ENCODE measurements around the gene PAGR1.

The PAGR1 gene

GRCh38 chr16:29794231-29794710 is 21.7 kb upstream of the PAGR1 start:
- TF ChIP-seq, protein P1, sequence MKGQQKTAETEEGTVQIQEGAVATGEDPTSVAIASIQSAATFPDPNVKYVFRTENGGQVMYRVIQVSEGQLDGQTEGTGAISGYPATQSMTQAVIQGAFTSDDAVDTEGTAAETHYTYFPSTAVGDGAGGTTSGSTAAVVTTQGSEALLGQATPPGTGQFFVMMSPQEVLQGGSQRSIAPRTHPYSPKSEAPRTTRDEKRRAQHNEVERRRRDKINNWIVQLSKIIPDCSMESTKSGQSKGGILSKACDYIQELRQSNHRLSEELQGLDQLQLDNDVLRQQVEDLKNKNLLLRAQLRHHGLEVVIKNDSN (IDR thresholded peaks at IDR 0.05) = no peak
- TF ChIP-seq TEAD4 (IDR thresholded peaks at IDR 0.05) = no peak
- no peak for TF ChIP-seq YY1 (IDR thresholded peaks at IDR 0.05; ENCODE audit: low read depth)
- no peak for TF ChIP-seq CREB1 (IDR thresholded peaks at IDR 0.05; ENCODE audit: low read depth)
- TF ChIP-seq, protein P2, sequence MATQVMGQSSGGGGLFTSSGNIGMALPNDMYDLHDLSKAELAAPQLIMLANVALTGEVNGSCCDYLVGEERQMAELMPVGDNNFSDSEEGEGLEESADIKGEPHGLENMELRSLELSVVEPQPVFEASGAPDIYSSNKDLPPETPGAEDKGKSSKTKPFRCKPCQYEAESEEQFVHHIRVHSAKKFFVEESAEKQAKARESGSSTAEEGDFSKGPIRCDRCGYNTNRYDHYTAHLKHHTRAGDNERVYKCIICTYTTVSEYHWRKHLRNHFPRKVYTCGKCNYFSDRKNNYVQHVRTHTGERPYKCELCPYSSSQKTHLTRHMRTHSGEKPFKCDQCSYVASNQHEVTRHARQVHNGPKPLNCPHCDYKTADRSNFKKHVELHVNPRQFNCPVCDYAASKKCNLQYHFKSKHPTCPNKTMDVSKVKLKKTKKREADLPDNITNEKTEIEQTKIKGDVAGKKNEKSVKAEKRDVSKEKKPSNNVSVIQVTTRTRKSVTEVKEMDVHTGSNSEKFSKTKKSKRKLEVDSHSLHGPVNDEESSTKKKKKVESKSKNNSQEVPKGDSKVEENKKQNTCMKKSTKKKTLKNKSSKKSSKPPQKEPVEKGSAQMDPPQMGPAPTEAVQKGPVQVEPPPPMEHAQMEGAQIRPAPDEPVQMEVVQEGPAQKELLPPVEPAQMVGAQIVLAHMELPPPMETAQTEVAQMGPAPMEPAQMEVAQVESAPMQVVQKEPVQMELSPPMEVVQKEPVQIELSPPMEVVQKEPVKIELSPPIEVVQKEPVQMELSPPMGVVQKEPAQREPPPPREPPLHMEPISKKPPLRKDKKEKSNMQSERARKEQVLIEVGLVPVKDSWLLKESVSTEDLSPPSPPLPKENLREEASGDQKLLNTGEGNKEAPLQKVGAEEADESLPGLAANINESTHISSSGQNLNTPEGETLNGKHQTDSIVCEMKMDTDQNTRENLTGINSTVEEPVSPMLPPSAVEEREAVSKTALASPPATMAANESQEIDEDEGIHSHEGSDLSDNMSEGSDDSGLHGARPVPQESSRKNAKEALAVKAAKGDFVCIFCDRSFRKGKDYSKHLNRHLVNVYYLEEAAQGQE (IDR thresholded peaks at IDR 0.05; ENCODE audit: low read depth) = no peak
- TF ChIP-seq TAF1 (IDR thresholded peaks at IDR 0.05; ENCODE audit: low read depth) = no peak
- TF ChIP-seq EP300 (IDR thresholded peaks at IDR 0.05; ENCODE audit: borderline replicate concordance) = no peak
- no peak for TF ChIP-seq CEBPB (IDR thresholded peaks at IDR 0.05)
- no peak for TF ChIP-seq FOXM1 (IDR thresholded peaks at IDR 0.05; ENCODE audit: borderline replicate concordance, low read depth)
- TF ChIP-seq TCF12 (IDR thresholded peaks at IDR 0.05; ENCODE audit: low read depth) = no peak
- TF ChIP-seq, protein P3, sequence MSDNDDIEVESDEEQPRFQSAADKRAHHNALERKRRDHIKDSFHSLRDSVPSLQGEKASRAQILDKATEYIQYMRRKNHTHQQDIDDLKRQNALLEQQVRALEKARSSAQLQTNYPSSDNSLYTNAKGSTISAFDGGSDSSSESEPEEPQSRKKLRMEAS (IDR thresholded peaks at IDR 0.05) = no peak
- no peak for TF ChIP-seq RAD21 (IDR thresholded peaks at IDR 0.05; ENCODE audit: low read depth)
- TF ChIP-seq ZBTB7A (IDR thresholded peaks at IDR 0.05; ENCODE audit: low read depth) = no peak
- no peak for TF ChIP-seq EGR1 (IDR thresholded peaks at IDR 0.05)
- TF ChIP-seq NFIC (IDR thresholded peaks at IDR 0.05) = no peak

DNA sequence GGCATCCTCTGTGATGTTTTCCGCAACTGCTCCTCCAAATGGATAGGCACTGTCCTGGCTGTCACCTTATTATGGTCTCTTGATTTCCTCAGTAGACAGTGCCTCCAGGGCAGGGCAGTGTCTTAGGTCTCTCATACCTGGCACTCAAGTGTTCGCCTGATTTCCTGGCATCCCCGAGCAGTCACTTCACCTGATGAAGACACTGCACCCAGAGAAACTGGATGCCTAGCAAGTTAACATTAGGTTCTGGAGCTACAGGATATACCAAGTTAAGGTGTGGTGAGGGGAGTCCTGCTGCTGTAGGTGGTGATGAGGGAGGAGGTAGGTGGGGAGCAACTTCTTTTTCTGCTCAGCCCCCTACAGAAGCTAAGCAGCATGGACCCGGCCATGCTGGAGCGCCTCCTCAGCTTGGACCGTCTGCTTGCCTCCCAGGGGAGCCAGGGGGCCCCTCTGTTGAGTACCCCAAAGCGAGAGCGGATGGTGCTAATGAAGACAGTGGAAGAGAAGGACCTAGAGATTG is 13.5 kb upstream of the PAGR1 start:
- TF ChIP-seq, protein P1 (IDR thresholded peaks at IDR 0.05) = no peak
- TF ChIP-seq ZBTB7A (IDR thresholded peaks at IDR 0.05; ENCODE audit: low read depth) = no peak
- TF ChIP-seq TEAD4 (IDR thresholded peaks at IDR 0.05) = no peak
- TF ChIP-seq, protein P3 (IDR thresholded peaks at IDR 0.05) = no peak
- TF ChIP-seq EP300 (IDR thresholded peaks at IDR 0.05; ENCODE audit: borderline replicate concordance) = no peak
- TF ChIP-seq NFIC (IDR thresholded peaks at IDR 0.05) = no peak

- TF ChIP-seq ZBTB7A (IDR thresholded peaks at IDR 0.05; ENCODE audit: low read depth) (no peak), TEAD4 (IDR thresholded peaks at IDR 0.05) (no peak), TCF12 (IDR thresholded peaks at IDR 0.05; ENCODE audit: low read depth) (no peak), EGR1 (IDR thresholded peaks at IDR 0.05) (no peak), RAD21 (IDR thresholded peaks at IDR 0.05; ENCODE audit: low read depth) (no peak), EP300 (IDR thresholded peaks at IDR 0.05; ENCODE audit: borderline replicate concordance) (no peak), TAF1 (IDR thresholded peaks at IDR 0.05; ENCODE audit: low read depth) (no peak), YY1 (IDR thresholded peaks at IDR 0.05; ENCODE audit: low read depth) (no peak), FOXM1 (IDR thresholded peaks at IDR 0.05; ENCODE audit: borderline replicate concordance, low read depth) (no peak), CEBPB (IDR thresholded peaks at IDR 0.05) (no peak)
- TF ChIP-seq, protein P2 (IDR thresholded peaks at IDR 0.05; ENCODE audit: low read depth) = no peak
- TF ChIP-seq, protein P1 (IDR thresholded peaks at IDR 0.05) = no peak
- TF ChIP-seq, protein P3 (IDR thresholded peaks at IDR 0.05) = no peak
These were observed 11.9 kb upstream of the PAGR1 start for GRCh38 chr16:29804020-29804419.

DNA sequence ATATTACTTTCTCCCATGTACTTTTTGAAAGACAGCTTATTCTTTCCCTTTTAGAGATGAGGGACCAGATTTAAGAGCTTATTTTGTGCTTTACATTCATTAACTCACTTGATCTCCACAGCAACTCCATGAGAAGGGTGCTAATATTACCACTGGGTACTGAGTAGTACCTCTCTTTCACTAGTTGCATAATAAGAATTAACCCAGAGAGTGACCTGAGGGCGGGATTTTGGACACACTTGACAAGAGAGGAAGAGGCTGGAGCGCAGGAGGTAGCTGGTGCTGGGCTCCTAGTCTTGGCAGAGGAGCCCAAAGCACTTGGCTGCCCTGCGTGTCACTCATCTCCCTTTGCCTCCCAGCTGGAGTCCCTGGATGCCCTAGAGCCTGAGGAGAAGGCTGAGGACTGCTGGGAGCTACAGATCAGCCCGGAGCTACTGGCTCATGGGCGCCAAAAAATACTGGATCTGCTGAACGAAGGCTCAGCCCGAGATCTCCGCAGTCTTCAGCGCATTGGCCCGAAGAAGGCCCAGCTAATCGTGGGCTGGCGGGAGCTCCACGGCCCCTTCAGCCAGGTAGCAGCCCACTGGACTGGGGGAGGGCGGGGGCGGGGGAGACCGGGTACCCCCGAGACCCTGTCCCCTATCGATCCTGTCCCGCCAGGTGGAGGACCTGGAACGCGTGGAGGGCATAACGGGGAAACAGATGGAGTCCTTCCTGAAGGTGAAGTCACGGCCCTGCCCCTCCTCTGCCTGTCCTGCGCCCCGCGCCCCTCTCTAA is 11.3 kb upstream of the PAGR1 start:
- no peak for TF ChIP-seq EGR1 (IDR thresholded peaks at IDR 0.05)
- 0 out of 2 replicates have a peak, but pooled peaks have one; percentile 4 for TF ChIP-seq TEAD4 (IDR thresholded peaks at IDR 0.05)
- TF ChIP-seq YY1 (IDR thresholded peaks at IDR 0.05; ENCODE audit: low read depth) = no peak
